MM.1S (cell line): Measurements from ENCODE around the gene PER2.

Source experiments
- DNase-seq: peaks from one replicate; pipeline ENCODE4 v3.0.0-alpha.2; 2015
- H2AFZ ChIP-seq: fragments of 300-600 bp; sonication (generic); 2 replicates; pipeline ENCODE4 v1.6.0; 2016; ENCODE audit warnings: antibody characterized with exemption, low read length
- H3F3A ChIP-seq: fragments of 300-600 bp; sonication (generic); 2 replicates; pipeline ENCODE4 v1.6.1; 2016; ENCODE audit warnings: mild to moderate bottlenecking, antibody characterized with exemption, low read length, moderate library complexity, mixed read lengths; ENCODE audit not compliant: insufficient read depth
- H3K27ac ChIP-seq: fragments of 300-600 bp; sonication (generic); 2 replicates; pipeline ENCODE4 v1.5.1; 2016; ENCODE audit warnings: mild to moderate bottlenecking, low read length
- H3K27me3 ChIP-seq: fragments of 300-600 bp; sonication (generic); replicated peaks from 2 replicates; pipeline ENCODE4 v1.6.0; 2016; ENCODE audit warnings: low read length; ENCODE audit not compliant: insufficient read depth
- H3K36me3 ChIP-seq: fragments of 300-600 bp; sonication (generic); replicated peaks from 2 replicates; pipeline ENCODE4 v1.6.1; 2016; ENCODE audit warnings: mild to moderate bottlenecking, low read length, mixed read lengths; ENCODE audit not compliant: insufficient read depth
- H3K4me1 ChIP-seq: fragments of 300-600 bp; sonication (generic); 2 replicates; pipeline ENCODE4 v1.6.1; 2016; ENCODE audit warnings: low read length, mixed read lengths
- H3K4me2 ChIP-seq: fragments of 300-600 bp; sonication (generic); 2 replicates; pipeline ENCODE4 v1.6.0; 2016; ENCODE audit warnings: low read depth, low read length
- H3K4me3 ChIP-seq: fragments of 300-600 bp; sonication (generic); 2 replicates; pipeline ENCODE4 v1.5.1; 2016; ENCODE audit warnings: low read length, mixed read lengths
- H3K79me2 ChIP-seq: fragments of 300-600 bp; sonication (generic); 2 replicates; pipeline ENCODE4 v1.6.1; 2016; ENCODE audit warnings: mixed run types, low read length, mixed read lengths
- H3K9ac ChIP-seq: fragments of 300-600 bp; sonication (generic); 2 replicates; pipeline ENCODE4 v1.6.1; 2016; ENCODE audit warnings: low read length, mixed read lengths
- H3K9me2 ChIP-seq: fragments of 300-600 bp; sonication (generic); replicated peaks from 2 replicates; pipeline ENCODE4 v1.6.1; 2016; ENCODE audit warnings: mild to moderate bottlenecking, low read length, mixed read lengths; ENCODE audit not compliant: insufficient read depth
- H3K9me3 ChIP-seq: fragments of 300-600 bp; sonication (generic); replicated peaks from 2 replicates; pipeline ENCODE4 v1.6.1; 2016; ENCODE audit warnings: mild to moderate bottlenecking, low read length, mixed read lengths; ENCODE audit not compliant: insufficient read depth
- H4K20me1 ChIP-seq: fragments of 300-600 bp; sonication (generic); 2 replicates; pipeline ENCODE4 v1.6.1; 2016; ENCODE audit warnings: mild to moderate bottlenecking, low read length, moderate library complexity, mixed read lengths; ENCODE audit not compliant: insufficient read depth
- EZH2 ChIP-seq: fragments of 300-600 bp; sonication (generic); optimal IDR thresholded peaks from 2 replicates; pipeline ENCODE3; 2017; ENCODE audit warnings: low read depth, mild to moderate bottlenecking, antibody characterized with exemption, low read length, mixed read lengths
- EZH2phosphoT487 ChIP-seq: fragments of 300-600 bp; sonication (generic); IDR thresholded peaks from 2 replicates; pipeline ENCODE4 v1.6.1; 2018; ENCODE audit warnings: antibody characterized with exemption, low read length
- TF ChIP-seq, protein P1 (sequence below): fragments of 300-600 bp; sonication (generic); IDR thresholded peaks from 2 replicates; pipeline ENCODE4 v1.5.1; 2016; ENCODE audit warnings: antibody characterized with exemption, low read length, mixed read lengths

PER2 gene

DNA sequence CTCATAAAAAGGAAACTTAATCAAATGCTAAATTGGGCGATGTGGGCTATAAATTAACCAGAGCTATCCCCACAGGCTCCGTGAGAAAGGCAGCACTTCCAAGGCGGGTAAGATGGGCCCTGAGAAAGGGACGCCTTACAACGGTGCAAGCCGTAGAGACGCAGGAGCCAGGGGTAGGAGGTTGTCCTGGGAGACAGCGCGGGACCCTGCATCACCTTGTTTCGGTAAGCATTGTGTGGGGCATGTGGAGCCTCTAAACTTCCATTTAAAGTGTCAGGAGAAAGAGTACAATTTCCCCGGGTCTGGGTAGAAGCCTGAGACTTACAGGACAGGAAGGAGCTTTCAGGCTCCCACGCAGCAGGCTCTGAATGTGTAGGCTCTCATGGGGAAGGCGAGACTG lies 1.2 kb upstream of the PER2 start:
- Histone ChIP-seq H4K20me1 (no peaks in the 10 kb centered on the region), H3K79me2 (peaks cover 37% of the 10 kb centered on the region), H3F3A (0 out of 2 replicates have a peak, but pooled peaks cover 4% of the 10 kb centered on the region), H3K27ac (no peak overlapping the region), H2AFZ (peak overlapping the region; percentile 82), H3K9me3 (no peaks in the 10 kb centered on the region), H3K9ac (peak overlapping the region; percentile 55), H3K4me3 (peak overlapping the region; percentile 71), H3K36me3 (no peaks in the 10 kb centered on the region), H3K4me1 (peaks cover 8% of the 10 kb centered on the region), H3K27me3 (no peaks in the 10 kb centered on the region), H3K4me2 (peak overlapping the region; percentile 92), H3K9me2 (no peaks in the 10 kb centered on the region)
- no peak for DNase-seq
- TF ChIP-seq EZH2 = no peak
- TF ChIP-seq, protein P1, sequence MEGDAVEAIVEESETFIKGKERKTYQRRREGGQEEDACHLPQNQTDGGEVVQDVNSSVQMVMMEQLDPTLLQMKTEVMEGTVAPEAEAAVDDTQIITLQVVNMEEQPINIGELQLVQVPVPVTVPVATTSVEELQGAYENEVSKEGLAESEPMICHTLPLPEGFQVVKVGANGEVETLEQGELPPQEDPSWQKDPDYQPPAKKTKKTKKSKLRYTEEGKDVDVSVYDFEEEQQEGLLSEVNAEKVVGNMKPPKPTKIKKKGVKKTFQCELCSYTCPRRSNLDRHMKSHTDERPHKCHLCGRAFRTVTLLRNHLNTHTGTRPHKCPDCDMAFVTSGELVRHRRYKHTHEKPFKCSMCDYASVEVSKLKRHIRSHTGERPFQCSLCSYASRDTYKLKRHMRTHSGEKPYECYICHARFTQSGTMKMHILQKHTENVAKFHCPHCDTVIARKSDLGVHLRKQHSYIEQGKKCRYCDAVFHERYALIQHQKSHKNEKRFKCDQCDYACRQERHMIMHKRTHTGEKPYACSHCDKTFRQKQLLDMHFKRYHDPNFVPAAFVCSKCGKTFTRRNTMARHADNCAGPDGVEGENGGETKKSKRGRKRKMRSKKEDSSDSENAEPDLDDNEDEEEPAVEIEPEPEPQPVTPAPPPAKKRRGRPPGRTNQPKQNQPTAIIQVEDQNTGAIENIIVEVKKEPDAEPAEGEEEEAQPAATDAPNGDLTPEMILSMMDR = no peak
- no peak for TF ChIP-seq EZH2phosphoT487

DNA sequence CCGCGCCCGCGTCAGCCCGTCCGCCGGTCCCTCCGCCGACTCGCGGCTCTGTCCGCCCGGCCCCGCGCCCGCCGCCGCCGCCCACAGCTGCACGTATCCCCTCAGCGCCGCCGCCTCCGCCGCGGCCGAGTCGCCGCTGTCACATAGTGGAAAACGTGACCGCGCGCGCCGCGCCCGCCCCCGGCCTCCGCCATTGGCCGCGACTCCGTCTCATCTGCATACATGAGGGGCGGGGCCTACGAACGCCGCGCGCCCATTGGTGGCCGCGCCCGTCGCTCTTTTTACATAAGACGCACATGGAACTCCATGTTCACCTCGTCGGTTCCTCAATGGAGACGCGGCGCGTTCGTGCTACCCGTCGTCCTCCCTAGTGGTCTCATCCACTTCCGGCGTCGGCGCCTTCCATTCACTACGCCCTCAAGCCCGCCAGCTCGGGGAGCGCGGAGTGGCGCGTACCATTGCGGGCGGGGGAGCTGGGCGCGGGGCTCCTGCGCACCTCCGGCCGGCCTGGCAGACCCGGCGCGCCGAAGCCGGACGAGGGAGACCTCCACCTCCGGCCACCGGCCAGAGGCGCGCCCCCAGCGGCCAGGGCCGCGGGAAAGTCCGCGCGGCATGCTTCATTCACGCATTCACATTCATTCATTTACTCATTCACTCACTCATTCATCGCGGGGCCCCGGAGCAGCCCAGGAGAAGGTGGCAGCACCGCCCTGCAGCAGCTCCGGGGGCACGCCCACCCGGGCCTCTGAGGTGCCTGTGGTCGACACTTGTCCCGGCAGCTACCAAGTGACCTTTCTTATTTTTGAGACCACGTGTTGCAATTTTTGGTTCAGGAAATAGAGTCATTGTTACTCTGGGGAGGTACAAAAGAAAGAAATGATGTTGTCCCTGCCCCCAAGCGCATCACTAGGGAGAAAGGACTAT lies 502 bp upstream of the PER2 start:
- Histone ChIP-seq H3K4me1 (peaks cover 8% of the 10 kb centered on the region), H3K9me3 (no peaks in the 10 kb centered on the region), H3K4me3 (peak overlapping the region; percentile 71), H3K79me2 (peaks cover 44% of the 10 kb centered on the region), H2AFZ (peak overlapping the region; percentile 82), H3K9me2 (no peaks in the 10 kb centered on the region), H4K20me1 (no peaks in the 10 kb centered on the region), H3K4me2 (peak overlapping the region; percentile 92), H3K36me3 (no peaks in the 10 kb centered on the region), H3K27ac (peak overlapping the region; percentile 38; the same call in 1 of the 2 replicates), H3K27me3 (no peaks in the 10 kb centered on the region), H3K9ac (peak overlapping the region; percentile 55), H3F3A (0 out of 2 replicates have a peak, but pooled peaks cover 4% of the 10 kb centered on the region)
- TF ChIP-seq EZH2phosphoT487 (no peak), EZH2 (no peak)
- TF ChIP-seq, protein P1 = no peak; the same call in 1 of the 2 replicates
- DNase-seq = peak; percentile 97

DNA sequence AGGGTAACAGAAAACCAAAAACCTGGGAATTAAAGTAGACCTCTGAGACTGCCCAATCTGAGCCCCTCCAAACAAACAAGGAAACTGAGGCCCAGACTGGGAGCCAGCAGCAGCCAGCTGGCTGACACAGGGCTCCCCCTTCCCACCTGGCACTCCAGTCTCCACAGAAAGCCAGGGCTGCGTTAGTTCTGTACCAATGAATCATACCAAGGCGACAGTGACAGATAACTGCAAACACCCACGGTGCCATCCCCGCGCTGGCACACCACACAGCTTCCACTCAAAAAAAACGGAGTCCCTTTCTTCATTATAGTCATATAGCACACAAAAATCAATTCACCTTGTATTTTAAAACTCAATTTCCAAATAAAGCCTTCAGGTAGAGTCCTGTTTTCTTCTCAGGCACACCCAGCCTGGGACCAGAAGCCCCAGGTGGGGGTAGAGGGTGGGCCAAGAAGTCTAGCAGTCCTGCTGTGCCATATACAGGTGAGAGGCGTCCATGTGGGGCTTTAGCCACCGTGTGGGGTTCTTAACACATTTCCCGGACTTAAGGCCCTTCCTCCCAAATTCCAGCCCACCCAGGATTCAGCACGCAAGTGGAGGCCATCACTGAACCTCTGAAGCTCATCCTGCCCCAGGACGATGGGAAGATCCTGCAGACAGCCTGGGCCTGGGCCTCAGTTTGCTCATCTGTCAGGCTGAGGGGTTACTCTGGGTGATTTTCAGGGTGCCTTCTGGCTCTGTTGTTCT lies 1.2 kb downstream of the PER2 start:
- H4K20me1 ChIP-seq = no peaks in the 10 kb centered on the region
- no peak overlapping the region; the same call in 1 of the 2 replicates for H3K9ac ChIP-seq

More for the DNA sequence above, 1.2 kb downstream of the PER2 start:
- no peak for DNase-seq
- H3K27me3 ChIP-seq = no peaks in the 10 kb centered on the region
- H2AFZ ChIP-seq = no peak overlapping the region
- H3K79me2 ChIP-seq = peaks cover 61% of the 10 kb centered on the region
- H3F3A ChIP-seq = 0 out of 2 replicates have a peak, but pooled peaks cover 4% of the 10 kb centered on the region
- peak overlapping the region; percentile 88 for H3K4me3 ChIP-seq
- no peak overlapping the region for H3K27ac ChIP-seq
- H3K4me2 ChIP-seq = peak overlapping the region; percentile 92; the same call in 1 of the 2 replicates
- H3K9me3 ChIP-seq = no peaks in the 10 kb centered on the region
- H3K36me3 ChIP-seq = no peaks in the 10 kb centered on the region
- no peaks in the 10 kb centered on the region for H3K9me2 ChIP-seq
- peaks cover 8% of the 10 kb centered on the region for H3K4me1 ChIP-seq
- TF ChIP-seq, protein P1 = no peak
- no peak for TF ChIP-seq EZH2
- no peak for TF ChIP-seq EZH2phosphoT487
